CD14-positive monocyte (primary cell): ENCODE measurements around the gene ULK3. TPM values are rescaled to one million over a fixed set of nuclear protein-coding genes. Genes with fewer than 3 reads are reported as not detected.

ENCODE experiments used
- DNase-seq, 3 donors: peaks; one replicate each; pipeline ENCODE4 v3.0.0-alpha.2; 2011 to 2022
- H2AFZ ChIP-seq: 2 replicates; pipeline ENCODE4 v1.6.0; 2012; ENCODE audit warnings: mild to moderate bottlenecking, low read depth, low read length, inconsistent platforms; ENCODE audit not compliant: insufficient read depth, poor library complexity, severe bottlenecking
- H3K27ac ChIP-seq, 2 donors: 1 replicate in 1 of 2; 2 replicates in 1 of 2; pipeline ENCODE4 v1.5.1; 2012 to 2013; ENCODE audit warnings: low read length in 2 of 2, control low read depth in 1 of 2, inconsistent platforms in 1 of 2, low read depth in 1 of 2, mild to moderate bottlenecking in 1 of 2
- H3K27me3 ChIP-seq, 2 donors: one replicate each; pipeline versions ENCODE4 v1.6.0 to v1.6.1; 2011 to 2013; ENCODE audit warnings: low read length in 2 of 2; ENCODE audit not compliant: control insufficient read depth in 2 of 2, insufficient read depth in 2 of 2
- H3K36me3 ChIP-seq, 2 donors: replicated peaks in 1 of 2; 1 replicate in 1 of 2; 2 replicates in 1 of 2; pipeline versions ENCODE4 v1.5.1 to v1.6.1; 2012 to 2013; ENCODE audit warnings: low read length in 2 of 2, control low read depth in 1 of 2, inconsistent platforms in 1 of 2, mild to moderate bottlenecking in 1 of 2; ENCODE audit not compliant: insufficient read depth in 2 of 2, control insufficient read depth in 1 of 2
- H3K4me1 ChIP-seq, 2 donors: 1 replicate in 1 of 2; 2 replicates in 1 of 2; pipeline versions ENCODE4 v1.5.1 to v1.6.1; 2012 to 2013; ENCODE audit warnings: low read length in 2 of 2, control low read depth in 1 of 2, inconsistent platforms in 1 of 2, mild to moderate bottlenecking in 1 of 2, moderate library complexity in 1 of 2; ENCODE audit not compliant: insufficient read depth in 2 of 2, control insufficient read depth in 1 of 2
- H3K4me2 ChIP-seq: replicated peaks from 2 replicates; pipeline ENCODE3; 2012; ENCODE audit warnings: low read length, moderate library complexity, mild to moderate bottlenecking; ENCODE audit not compliant: poor library complexity, severe bottlenecking; ENCODE audit errors: extremely low read depth
- H3K4me3 ChIP-seq, 3 experiments: fragments of 200-600 bp in 1 of 3; sonication (generic) in 1 of 3; replicated peaks in 1 of 3; 1 replicate in 2 of 3; 2 replicates in 1 of 3; pipeline ENCODE4 v1.5.1; 2011 to 2013; ENCODE audit warnings: low read length in 3 of 3, mild to moderate bottlenecking in 3 of 3, control low read depth in 2 of 3, low read depth in 2 of 3, inconsistent platforms in 1 of 3, moderate library complexity in 1 of 3
- H3K79me2 ChIP-seq: 2 replicates; pipeline ENCODE4 v1.6.0; 2012; ENCODE audit warnings: mild to moderate bottlenecking, control low read depth, inconsistent platforms, low read length, moderate library complexity; ENCODE audit not compliant: insufficient read depth
- H3K9ac ChIP-seq: 2 replicates; pipeline ENCODE4 v1.6.0; 2017; ENCODE audit warnings: low read length, mild to moderate bottlenecking; ENCODE audit not compliant: insufficient read depth, poor library complexity, severe bottlenecking
- H3K9me3 ChIP-seq, 2 donors: replicated peaks in 1 of 2; 1 replicate in 1 of 2; 2 replicates in 1 of 2; pipeline versions ENCODE4 v1.5.1 to v1.6.1; 2012 to 2013; ENCODE audit warnings: low read length in 2 of 2, control low read depth in 1 of 2; ENCODE audit not compliant: control insufficient read depth in 1 of 2, insufficient read depth in 1 of 2
- H4K20me1 ChIP-seq: 2 replicates; pipeline ENCODE4 v1.6.0; 2012; ENCODE audit warnings: mild to moderate bottlenecking, low read length, control low read depth, moderate library complexity; ENCODE audit not compliant: insufficient read depth
- H3K27ac Mint-ChIP-seq, 7 donors: one replicate each; pipeline ENCODE4 v1.8.0; 2020; ENCODE audit warnings: mild to moderate bottlenecking in 7 of 7, mixed read lengths in 7 of 7, moderate library complexity in 6 of 7, inconsistent platforms in 2 of 7
- H3K27me3 Mint-ChIP-seq, 3 donors: one replicate each; pipeline ENCODE4 v1.8.0; 2021 to 2022; ENCODE audit warnings: low read depth in 3 of 3, mild to moderate bottlenecking in 3 of 3, mixed read lengths in 3 of 3, moderate library complexity in 3 of 3, inconsistent platforms in 1 of 3
- H3K36me3 Mint-ChIP-seq, 2 donors: one replicate each; pipeline ENCODE4 v1.8.0; 2020; ENCODE audit warnings: mixed read lengths in 2 of 2, inconsistent platforms in 1 of 2, mild to moderate bottlenecking in 1 of 2
- H3K4me1 Mint-ChIP-seq: one replicate; pipeline ENCODE4 v1.8.0; 2020; ENCODE audit warnings: mild to moderate bottlenecking, mixed read lengths
- H3K4me3 Mint-ChIP-seq, 2 donors: one replicate each; pipeline ENCODE4 v1.8.0; 2020; ENCODE audit warnings: mild to moderate bottlenecking in 2 of 2, mixed read lengths in 2 of 2, moderate library complexity in 1 of 2
- H3K9me3 Mint-ChIP-seq, 7 donors: one replicate each; pipeline ENCODE4 v1.8.0; 2020 to 2022; ENCODE audit warnings: mixed read lengths in 7 of 7, mild to moderate bottlenecking in 6 of 7, moderate library complexity in 6 of 7, inconsistent platforms in 2 of 7
- WGBS: methylation state at CpG from one replicate; pipeline ENCODE4 v1.1.5; 2013; ENCODE audit warnings: missing lambda C conversion rate; ENCODE audit not compliant: insufficient coverage; 5-methylcytosine and 5-hydroxymethylcytosine counted together
- intact Hi-C, 2 donors: fragments of 100-400 bp; cut with micrococcal nuclease; formaldehyde crosslinking; loops; one replicate each; pipeline versions ENCODE4 v1.15.0 to v1.15.1; 2023
- polyA plus RNA-seq, 3 donors: library from polyadenylated mRNA; depleted of rRNA in 1 of 3; unstranded in 2 of 3; stranded (reverse) in 1 of 3; fragments of 300-500 nt in 2 of 3; fragments of >200 nt in 1 of 3; fragmentation: Illumina TruSeq in 2 of 3; gene quantifications; 1 replicate in 2 of 3; 2 replicates in 1 of 3; pipeline ENCODE4 v1.2.3, GENCODE V29; 2012 to 2021
- TF ChIP-seq, protein P1 (sequence below): fragments of 200-600 bp; IDR thresholded peaks from one replicate; pipeline ENCODE4 v1.8.0; 2022; ENCODE audit warnings: antibody characterized with exemption, mild to moderate bottlenecking

The ULK3 gene
- polyA plus RNA-seq, 3 donors: 9.4 to 58.7 (median 16.0) TPM

DNA sequence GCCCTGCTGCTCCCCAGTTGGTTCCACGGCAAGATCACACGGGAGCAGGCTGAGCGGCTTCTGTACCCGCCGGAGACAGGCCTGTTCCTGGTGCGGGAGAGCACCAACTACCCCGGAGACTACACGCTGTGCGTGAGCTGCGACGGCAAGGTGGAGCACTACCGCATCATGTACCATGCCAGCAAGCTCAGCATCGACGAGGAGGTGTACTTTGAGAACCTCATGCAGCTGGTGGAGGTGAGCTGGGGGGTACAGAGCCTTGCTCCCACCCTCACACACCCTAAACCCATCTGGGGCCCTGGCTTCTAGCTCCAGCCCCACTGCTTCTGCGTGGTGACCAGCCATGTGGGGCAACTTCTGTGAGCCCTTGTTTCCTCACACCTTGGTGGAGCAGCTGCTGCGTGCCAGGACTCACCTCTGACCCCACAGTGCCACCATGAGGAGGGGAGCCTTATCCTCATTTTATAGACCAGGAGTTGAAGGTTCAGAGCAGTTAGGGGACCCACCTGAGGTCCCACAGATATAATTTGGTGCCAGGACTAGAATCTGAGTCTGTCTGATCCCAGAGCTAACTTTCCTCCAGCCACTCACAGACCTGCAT is 43.6 kb downstream of the ULK3 start:
- peaks cover 50% of the 10 kb centered on the region for H3K4me1 Mint-ChIP-seq
- Histone ChIP-seq H3K4me3 (no peak overlapping the region), H3K9me3 (no peaks in the 10 kb centered on the region), H2AFZ (no peak overlapping the region), H3K27me3 (no peaks in the 10 kb centered on the region), H4K20me1 (peaks cover 99% of the 10 kb centered on the region), H3K79me2 (peaks cover 72% of the 10 kb centered on the region), H3K9ac (peak overlapping the region; percentile 49), H3K4me1 (peaks cover 38 to 56% of the 10 kb centered on the region in 2 donors), H3K4me2 (no peak overlapping the region), H3K27ac (peak overlapping the region; percentile 64 to 93), H3K36me3 (peaks cover 72 to 89% of the 10 kb centered on the region in 2 donors)
- peak in 1 of 3 donors; percentile 53 for DNase-seq
- intact Hi-C loops: loop anchor here (1.0 to 2.0 kb wide), 2 partner anchors 9 to 15 kb away; no protein-coding TSS in a partner anchor
- no peaks in the 10 kb centered on the region for H3K9me3 Mint-ChIP-seq
- TF ChIP-seq, protein P1, sequence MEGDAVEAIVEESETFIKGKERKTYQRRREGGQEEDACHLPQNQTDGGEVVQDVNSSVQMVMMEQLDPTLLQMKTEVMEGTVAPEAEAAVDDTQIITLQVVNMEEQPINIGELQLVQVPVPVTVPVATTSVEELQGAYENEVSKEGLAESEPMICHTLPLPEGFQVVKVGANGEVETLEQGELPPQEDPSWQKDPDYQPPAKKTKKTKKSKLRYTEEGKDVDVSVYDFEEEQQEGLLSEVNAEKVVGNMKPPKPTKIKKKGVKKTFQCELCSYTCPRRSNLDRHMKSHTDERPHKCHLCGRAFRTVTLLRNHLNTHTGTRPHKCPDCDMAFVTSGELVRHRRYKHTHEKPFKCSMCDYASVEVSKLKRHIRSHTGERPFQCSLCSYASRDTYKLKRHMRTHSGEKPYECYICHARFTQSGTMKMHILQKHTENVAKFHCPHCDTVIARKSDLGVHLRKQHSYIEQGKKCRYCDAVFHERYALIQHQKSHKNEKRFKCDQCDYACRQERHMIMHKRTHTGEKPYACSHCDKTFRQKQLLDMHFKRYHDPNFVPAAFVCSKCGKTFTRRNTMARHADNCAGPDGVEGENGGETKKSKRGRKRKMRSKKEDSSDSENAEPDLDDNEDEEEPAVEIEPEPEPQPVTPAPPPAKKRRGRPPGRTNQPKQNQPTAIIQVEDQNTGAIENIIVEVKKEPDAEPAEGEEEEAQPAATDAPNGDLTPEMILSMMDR: no peak
- 86% methylated on average over 13 of the region's 16 CpGs for WGBS
- H3K4me3 Mint-ChIP-seq: peak overlapping the region in 1 of 2 donors; percentile 30
- peak overlapping the region; percentile 93 to 98 (median 96) for H3K27ac Mint-ChIP-seq
- H3K36me3 Mint-ChIP-seq: peaks cover 78 to 92% of the 10 kb centered on the region in 2 donors
- peaks cover 0 to 1% (median 1%) of the 10 kb centered on the region in 3 donors for H3K27me3 Mint-ChIP-seq

DNA sequence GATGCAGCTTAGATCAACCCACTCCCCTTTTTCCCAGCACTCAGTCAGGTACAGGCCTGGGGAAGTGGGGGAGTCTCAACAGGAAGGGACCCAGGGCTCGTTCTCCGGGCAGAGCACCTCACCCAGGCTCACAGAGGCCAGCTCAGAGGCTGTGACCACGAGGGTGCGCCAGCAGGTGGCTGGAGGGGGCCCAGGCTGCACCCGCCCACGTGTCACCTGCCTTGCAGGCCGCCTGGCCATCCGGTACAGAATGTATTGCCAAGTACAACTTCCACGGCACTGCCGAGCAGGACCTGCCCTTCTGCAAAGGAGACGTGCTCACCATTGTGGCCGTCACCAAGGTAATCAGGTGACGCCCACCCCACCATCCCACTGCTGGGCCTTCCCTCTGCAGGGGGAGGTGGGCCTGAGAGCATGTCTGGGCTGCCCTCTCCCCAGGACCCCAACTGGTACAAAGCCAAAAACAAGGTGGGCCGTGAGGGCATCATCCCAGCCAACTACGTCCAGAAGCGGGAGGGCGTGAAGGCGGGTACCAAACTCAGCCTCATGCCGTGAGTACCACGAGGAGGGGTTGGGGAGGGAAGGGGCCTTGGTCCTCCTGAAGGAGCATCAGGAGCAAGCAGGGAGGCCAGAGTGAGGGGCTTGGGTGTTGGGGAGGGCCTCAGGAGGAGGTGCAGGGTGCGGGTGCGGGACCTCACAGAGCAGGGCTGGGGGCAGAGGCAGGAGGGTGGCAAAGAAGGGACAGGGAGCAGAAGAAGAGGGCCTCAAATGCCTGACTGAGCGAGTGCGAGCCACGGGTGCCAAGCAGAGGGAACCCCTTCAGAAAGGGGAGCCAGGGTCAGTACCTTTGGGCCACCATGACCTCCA is 44.3 kb downstream of the ULK3 start:
- intact Hi-C loops: loop anchor here (1.0 to 2.0 kb wide), 2 partner anchors 8 to 14 kb away; no protein-coding TSS in a partner anchor
- Mint-ChIP-seq H3K27me3 (peaks cover 0 to 1% (median 0%) of the 10 kb centered on the region in 3 donors), H3K27ac (peak overlapping the region; percentile 93 to 98 (median 96)), H3K4me1 (peaks cover 52% of the 10 kb centered on the region), H3K36me3 (peaks cover 71 to 86% of the 10 kb centered on the region in 2 donors), H3K4me3 (peak overlapping the region in 1 of 2 donors; percentile 16), H3K9me3 (no peaks in the 10 kb centered on the region)
- no peak overlapping the region for H2AFZ ChIP-seq
- no peak overlapping the region for H3K4me2 ChIP-seq
- H3K27ac ChIP-seq: peak overlapping the region; percentile 64 to 93
- TF ChIP-seq, protein P1: no peak
- peaks cover 79% of the 10 kb centered on the region for H3K79me2 ChIP-seq
- H3K4me1 ChIP-seq: peaks cover 42 to 63% of the 10 kb centered on the region in 2 donors
- H3K36me3 ChIP-seq: peaks cover 65 to 85% of the 10 kb centered on the region in 2 donors
- H3K4me3 ChIP-seq: no peak overlapping the region
- peaks cover 99% of the 10 kb centered on the region for H4K20me1 ChIP-seq
- H3K9me3 ChIP-seq: no peaks in the 10 kb centered on the region
- H3K27me3 ChIP-seq: no peaks in the 10 kb centered on the region
- DNase-seq: no peak
- whole genome bisulfite sequencing: 75% methylated on average over 19 of the region's 25 CpGs
- H3K9ac ChIP-seq: no peak overlapping the region
